Vagina (tissue), 2 donors: ENCODE data around the gene NPAS3. TPM values are rescaled to one million over a fixed set of nuclear protein-coding genes. Genes with fewer than 3 reads are reported as not detected.
A peak's percentile ranks its signal among the peaks of the same experiment; 100 is the strongest.

Experiments used
- DNase-seq, 2 donors: peaks; one replicate each; pipeline ENCODE4 v3.0.0-alpha.2; 2017; ENCODE audit errors: extremely low spot score in 2 of 2
- H3K27ac ChIP-seq: fragments of 200-600 bp; sonication (generic); one replicate; pipeline ENCODE4 v1.5.1; 2019
- H3K27me3 ChIP-seq: fragments of 200-600 bp; sonication (generic); one replicate; pipeline ENCODE4 v1.5.1; 2019
- H3K36me3 ChIP-seq, 2 donors: fragments of 200-600 bp; sonication (generic); one replicate each; pipeline ENCODE4 v1.5.1; 2017 to 2019
- H3K4me1 ChIP-seq: fragments of 200-600 bp; sonication (generic); one replicate; pipeline ENCODE4 v1.5.1; 2019
- H3K4me3 ChIP-seq, 2 donors: fragments of 200-600 bp; sonication (generic); 1 replicate in 1 of 2; 2 replicates in 1 of 2; pipeline ENCODE4 v1.5.1; 2016 to 2019
- H3K9me3 ChIP-seq: fragments of 200-600 bp; sonication (generic); one replicate; pipeline ENCODE4 v1.5.1; 2019
- CTCF ChIP-seq, 3 experiments: fragments of 450-650 bp in 2 of 3; fragments of 200-600 bp in 1 of 3; sonication (generic) in 1 of 3; IDR thresholded peaks; one replicate each; pipeline ENCODE4 v1.5.1; 2017 to 2019; ENCODE audit warnings: antibody characterized with exemption in 3 of 3, mild to moderate bottlenecking in 2 of 3, moderate library complexity in 2 of 3
- POLR2A ChIP-seq, 2 donors: fragments of 450-650 bp; IDR thresholded peaks; one replicate each; pipeline ENCODE4 v1.6.1; 2017; ENCODE audit warnings: antibody characterized with exemption in 2 of 2, mild to moderate bottlenecking in 2 of 2, moderate library complexity in 2 of 2
- POLR2AphosphoS5 ChIP-seq, 2 donors: sonication (generic); formaldehyde crosslinking; IDR thresholded peaks; one replicate each; pipeline ENCODE4 v1.9.0; 2017; ENCODE audit warnings: antibody characterized with exemption in 2 of 2, mild to moderate bottlenecking in 2 of 2, low read depth in 1 of 2; ENCODE audit not compliant: insufficient read depth in 1 of 2
- intact Hi-C: fragments of 100-400 bp; cut with DNase I; formaldehyde crosslinking; loops from one replicate; pipeline ENCODE4 v1.15.1; 2023
- total RNA-seq: library from RNA; depleted of rRNA; stranded (reverse); fragments of >200 nt; gene quantifications from one replicate; pipeline ENCODE4 v1.2.3, GENCODE V29; 2016

Gene NPAS3
- 1.2 TPM for total RNA-seq

- H3K4me3 ChIP-seq, result peak within 1 kb of the TSS; percentile 55 to 71
- no peaks in the 10 kb centered on the region for H3K9me3 ChIP-seq
- peak within 1 kb of the TSS; percentile 77 for H3K27ac ChIP-seq
- intact Hi-C loops, result no loop called here
- H3K4me1 ChIP-seq, result peaks cover 23% of the 10 kb centered on the region
- no peaks in the 10 kb centered on the region for H3K36me3 ChIP-seq
- TF ChIP-seq POLR2A (IDR thresholded peaks at IDR 0.05) (no peak), POLR2AphosphoS5 (IDR thresholded peaks at IDR 0.05; ENCODE audit: insufficient read depth in 1 of 2, low read depth in 1 of 2) (no peak), CTCF (IDR thresholded peaks at IDR 0.05) (no peak)
- DNase-seq, result no peak
- no peaks in the 10 kb centered on the region for H3K27me3 ChIP-seq
Observed at GRCh38 chr14:32938719-32939253, at the start of gene NPAS3. Gene NPAS3, plus strand, starts transcription at chr14:32938879.

DNA sequence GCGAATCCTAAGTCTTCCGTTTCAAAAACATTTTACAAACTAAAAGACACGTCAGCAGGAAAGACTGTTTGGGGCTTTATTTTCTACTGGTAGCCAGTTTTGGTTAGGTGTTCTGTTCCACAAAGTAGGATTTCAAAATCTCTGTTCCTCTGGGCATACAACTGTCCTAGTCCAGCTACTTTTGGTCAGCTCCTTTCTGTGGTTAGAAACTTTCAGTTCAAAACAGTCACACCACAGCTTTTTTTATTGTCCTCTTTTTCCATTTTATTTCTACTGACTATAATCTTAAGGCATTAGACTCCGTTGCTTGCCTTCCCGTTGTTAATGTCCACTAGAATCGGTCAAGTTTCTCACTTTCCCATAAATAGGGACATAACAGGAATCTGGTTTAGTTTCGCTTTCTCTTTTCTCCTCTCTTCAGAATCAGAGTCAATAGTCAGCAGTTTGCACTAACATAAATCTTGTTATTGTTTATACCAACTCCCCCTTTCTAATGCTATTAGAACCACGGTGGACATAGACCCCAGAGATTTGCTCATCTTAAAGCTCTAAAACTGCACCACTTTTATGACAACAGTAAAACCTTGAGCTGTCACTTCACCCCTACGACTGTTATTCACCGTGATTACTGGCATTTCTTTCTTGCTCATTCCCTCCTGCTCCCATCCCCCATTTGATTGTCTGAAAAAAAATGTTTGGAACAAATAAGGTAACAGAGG is 41.5 kb upstream of the NPAS3 start:
- intact Hi-C loops, result no loop called here
- H3K27ac ChIP-seq, result peak overlapping the region; percentile 65
- no peak for DNase-seq

GRCh38 chr14:32897698-32898064 is 41.0 kb upstream of the NPAS3 start:
- peak overlapping the region; percentile 46 to 48 for H3K4me3 ChIP-seq
- peaks cover 4% of the 10 kb centered on the region for H3K4me1 ChIP-seq
- TF ChIP-seq CTCF (IDR thresholded peaks at IDR 0.05) (no peak), POLR2AphosphoS5 (IDR thresholded peaks at IDR 0.05; ENCODE audit: insufficient read depth in 1 of 2, low read depth in 1 of 2) (no peak), POLR2A (IDR thresholded peaks at IDR 0.05) (no peak)

More for the DNA sequence above, 41.5 kb upstream of the NPAS3 start:
- Histone ChIP-seq H3K9me3 (no peaks in the 10 kb centered on the region), H3K36me3 (no peaks in the 10 kb centered on the region), H3K4me3 (peak overlapping the region; percentile 46 to 48), H3K4me1 (peaks cover 4% of the 10 kb centered on the region), H3K27me3 (no peaks in the 10 kb centered on the region)
- TF ChIP-seq CTCF (IDR thresholded peaks at IDR 0.05) (no peak), POLR2AphosphoS5 (IDR thresholded peaks at IDR 0.05; ENCODE audit: insufficient read depth in 1 of 2, low read depth in 1 of 2) (no peak), POLR2A (IDR thresholded peaks at IDR 0.05) (no peak)

GRCh38 chr14:32898876-32899275 is 39.8 kb upstream of the NPAS3 start:
- intact Hi-C loops, result no loop called here
- TF ChIP-seq POLR2AphosphoS5 (IDR thresholded peaks at IDR 0.05; ENCODE audit: insufficient read depth in 1 of 2, low read depth in 1 of 2) (no peak), CTCF (IDR thresholded peaks at IDR 0.05) (no peak), POLR2A (IDR thresholded peaks at IDR 0.05) (no peak)
- no peak for DNase-seq
- no peak overlapping the region for H3K4me3 ChIP-seq
- peaks cover 4% of the 10 kb centered on the region for H3K4me1 ChIP-seq
- no peaks in the 10 kb centered on the region for H3K36me3 ChIP-seq
- H3K9me3 ChIP-seq, result no peaks in the 10 kb centered on the region
- no peaks in the 10 kb centered on the region for H3K27me3 ChIP-seq
- no peak overlapping the region for H3K27ac ChIP-seq

More at GRCh38 chr14:32897698-32898064, 41.0 kb upstream of the NPAS3 start:
- Histone ChIP-seq H3K9me3 (no peaks in the 10 kb centered on the region), H3K36me3 (no peaks in the 10 kb centered on the region), H3K27me3 (no peaks in the 10 kb centered on the region), H3K27ac (peak overlapping the region; percentile 65)
- intact Hi-C loops, result no loop called here
- DNase-seq, result no peak

GRCh38 chr14:32900547-32900946 is 38.1 kb upstream of the NPAS3 start:
- H3K9me3 ChIP-seq, result no peaks in the 10 kb centered on the region
- intact Hi-C loops, result no loop called here

More at GRCh38 chr14:32900547-32900946, 38.1 kb upstream of the NPAS3 start:
- Histone ChIP-seq H3K4me1 (peaks cover 4% of the 10 kb centered on the region), H3K4me3 (no peak overlapping the region), H3K36me3 (no peaks in the 10 kb centered on the region), H3K27ac (no peak overlapping the region), H3K27me3 (no peaks in the 10 kb centered on the region)
- TF ChIP-seq POLR2A (IDR thresholded peaks at IDR 0.05) (no peak), POLR2AphosphoS5 (IDR thresholded peaks at IDR 0.05; ENCODE audit: insufficient read depth in 1 of 2, low read depth in 1 of 2) (no peak), CTCF (IDR thresholded peaks at IDR 0.05) (no peak)
- DNase-seq, result no peak
